Subcutaneous abdominal adipose tissue (tissue), 5 donors: ENCODE measurements around the gene IFNW1.
"Not testable (repeated sequence)": the region's sequence is repeated elsewhere in the genome, so short reads cannot be mapped to it uniquely, and the experiment has no call there.

Experiments used
- H3K27ac ChIP-seq: one replicate; pipeline ENCODE4 v1.7.0; 2013; ENCODE audit warnings: low read depth, mild to moderate bottlenecking, inconsistent platforms, low read length, moderate library complexity
- H3K27me3 ChIP-seq, 5 donors: one replicate each; pipeline ENCODE4 v1.7.0; 2013; ENCODE audit warnings: low read length in 5 of 5, inconsistent platforms in 1 of 5; ENCODE audit not compliant: control insufficient read depth in 5 of 5, insufficient read depth in 4 of 5
- H3K36me3 ChIP-seq, 5 donors: one replicate each; pipeline ENCODE4 v1.7.0; 2013; ENCODE audit warnings: low read length in 5 of 5; ENCODE audit not compliant: control insufficient read depth in 5 of 5, insufficient read depth in 5 of 5
- H3K4me1 ChIP-seq, 5 donors: one replicate each; pipeline ENCODE4 v1.7.0; 2013; ENCODE audit warnings: low read length in 5 of 5, mild to moderate bottlenecking in 3 of 5, moderate library complexity in 1 of 5; ENCODE audit not compliant: control insufficient read depth in 5 of 5, insufficient read depth in 5 of 5
- H3K4me3 ChIP-seq, 5 donors: one replicate each; pipeline ENCODE4 v1.7.0; 2013; ENCODE audit warnings: low read length in 5 of 5, low read depth in 1 of 5
- H3K9ac ChIP-seq, 5 donors: one replicate each; pipeline ENCODE4 v1.7.0; 2013; ENCODE audit warnings: low read length in 5 of 5, mild to moderate bottlenecking in 4 of 5, moderate library complexity in 3 of 5
- H3K9me3 ChIP-seq, 5 donors: one replicate each; pipeline ENCODE4 v1.7.0; 2013; ENCODE audit warnings: low read length in 5 of 5; ENCODE audit not compliant: control insufficient read depth in 5 of 5
- donor health status: healthy.
- donor health status: healthy.
- donor health status: healthy.
- donor health status: healthy.
- donor health status: healthy.

The IFNW1 gene

DNA sequence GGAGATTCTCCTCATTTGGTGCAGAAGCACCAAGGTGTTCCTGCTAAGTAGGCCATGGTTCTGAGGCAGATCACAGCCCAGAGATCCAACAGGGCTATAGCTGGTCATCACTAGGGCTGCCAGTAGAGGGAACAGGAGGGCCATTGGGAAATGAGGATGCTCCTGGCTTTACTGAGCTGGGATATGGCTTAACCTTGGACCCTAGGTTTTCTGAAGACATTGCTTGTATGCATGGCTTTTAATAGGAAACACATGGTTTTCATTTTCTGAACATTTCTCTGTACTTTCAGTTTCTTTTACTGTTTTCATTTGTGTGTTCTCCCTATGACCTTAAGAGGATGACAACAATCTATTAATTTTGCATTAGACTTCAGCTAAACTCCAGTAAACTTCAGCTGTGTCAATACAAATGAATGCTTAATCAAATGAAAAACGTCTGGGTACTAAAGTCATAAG, at the start of gene IFNW1:
IFNW1 (minus strand) TSS at position 406 of the 456 bp plus-strand sequence; CDS start at position 144, 262 bp downstream.
- Histone ChIP-seq H3K4me3 (no peak within 1 kb of the TSS), H3K27me3 (no peaks in the 10 kb centered on the region), H3K36me3 (no peaks in the 10 kb centered on the region), H3K4me1 (peaks cover 0 to 16% (median 0%) of the 10 kb centered on the region in 5 donors), H3K9me3 (no peaks in the 10 kb centered on the region), H3K9ac (no peak within 1 kb of the TSS), H3K27ac (no peak within 1 kb of the TSS)

DNA sequence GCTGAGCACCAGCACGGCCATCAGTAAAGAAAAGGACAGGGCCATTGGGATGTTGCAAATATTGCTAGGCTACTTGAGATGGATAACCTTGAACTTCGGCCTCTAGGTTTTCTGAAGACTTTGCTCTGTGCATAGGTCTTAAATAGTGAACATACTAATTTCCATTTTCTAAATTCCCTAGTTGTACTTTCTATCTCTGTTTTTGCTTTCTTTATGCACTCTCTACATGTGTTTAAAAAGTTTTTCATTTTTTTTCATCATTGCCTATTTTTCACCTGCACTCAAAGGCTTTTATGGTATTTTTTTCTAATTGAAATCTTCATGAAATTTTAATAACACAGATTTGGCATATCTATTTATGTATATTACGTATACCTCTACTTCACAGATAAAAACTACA, 45.9 kb upstream of the IFNW1 start, which contains the start of gene IFNA4:
IFNA4 (minus strand) TSS at position 101 of the 400 bp plus-strand sequence; CDS start at position 45, 56 bp downstream.
- not testable (repeated sequence) for H3K9ac ChIP-seq, H3K36me3 ChIP-seq, H3K27me3 ChIP-seq, H3K4me1 ChIP-seq, H3K27ac ChIP-seq, H3K4me3 ChIP-seq, H3K9me3 ChIP-seq

DNA sequence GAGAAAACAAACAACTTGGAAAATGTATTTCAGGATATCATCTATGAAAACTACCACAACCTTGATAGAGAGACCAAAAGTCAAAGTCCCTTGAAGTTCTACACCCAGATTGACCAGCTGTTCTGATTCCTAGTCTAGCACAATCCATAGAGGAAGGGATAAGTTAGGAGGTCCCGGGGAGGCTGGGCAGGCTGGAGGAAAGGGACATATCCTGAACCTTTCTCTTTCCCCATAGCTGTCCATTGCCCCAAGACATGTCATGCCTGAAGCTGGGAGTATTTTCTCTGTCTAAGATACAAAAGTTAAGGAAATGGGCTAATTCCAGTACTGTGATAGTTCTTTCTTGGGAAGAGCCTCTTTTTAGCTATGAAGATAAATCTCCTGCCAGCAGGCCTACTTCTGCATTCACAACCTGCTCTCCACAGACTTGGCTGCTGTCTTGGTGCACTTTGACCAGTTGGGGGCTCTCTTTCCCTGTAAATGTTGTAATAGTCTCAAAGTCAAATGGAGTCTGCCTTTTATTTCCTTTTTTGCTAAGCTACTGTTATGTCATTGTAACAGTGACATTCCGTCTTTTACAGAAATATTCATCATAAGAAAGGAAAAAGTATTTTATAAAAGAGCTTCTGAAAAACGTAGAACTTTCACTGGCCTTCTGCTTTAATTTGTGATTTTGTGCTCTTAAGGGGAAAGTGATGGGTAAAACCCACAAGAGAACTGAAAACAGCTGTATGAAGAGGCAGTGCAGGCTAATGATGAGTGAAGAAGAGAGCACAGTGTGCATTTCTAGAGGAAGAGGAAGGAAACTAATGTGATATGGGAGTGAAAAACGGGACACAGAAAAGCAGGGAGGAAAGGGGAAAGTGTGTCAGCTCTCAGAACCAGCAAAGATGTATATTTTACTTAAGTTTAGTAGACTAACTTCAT, 41.4 kb upstream of the IFNW1 start:
- not testable (repeated sequence) for H3K4me1 ChIP-seq, H3K9me3 ChIP-seq, H3K9ac ChIP-seq, H3K4me3 ChIP-seq, H3K27ac ChIP-seq, H3K36me3 ChIP-seq, H3K27me3 ChIP-seq

DNA sequence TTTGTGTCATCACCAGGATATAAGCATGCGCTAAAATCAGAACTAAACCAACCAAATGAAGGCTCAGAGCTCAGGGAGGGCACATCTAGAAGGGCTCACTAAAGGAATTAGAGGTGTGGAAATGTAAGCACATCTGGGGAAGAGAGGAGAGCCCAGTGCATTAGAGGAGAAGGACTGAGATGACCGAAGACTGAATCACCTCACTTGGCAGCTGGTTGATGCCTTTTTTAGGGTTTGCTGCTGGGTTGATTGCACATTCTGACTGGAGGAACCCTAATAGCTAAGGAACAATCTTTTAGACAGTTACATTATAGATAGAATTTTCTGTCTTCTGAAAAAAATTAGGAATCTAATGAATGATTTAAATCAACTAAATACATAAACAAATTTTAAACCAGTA, 33.0 kb upstream of the IFNW1 start:
- no peaks in the 10 kb centered on the region for H3K9me3 ChIP-seq
- no peak overlapping the region for H3K4me3 ChIP-seq
- no peak overlapping the region for H3K9ac ChIP-seq
- no peaks in the 10 kb centered on the region for H3K4me1 ChIP-seq
- H3K27me3 ChIP-seq = no peaks in the 10 kb centered on the region
- no peak overlapping the region for H3K27ac ChIP-seq
- H3K36me3 ChIP-seq = no peaks in the 10 kb centered on the region

DNA sequence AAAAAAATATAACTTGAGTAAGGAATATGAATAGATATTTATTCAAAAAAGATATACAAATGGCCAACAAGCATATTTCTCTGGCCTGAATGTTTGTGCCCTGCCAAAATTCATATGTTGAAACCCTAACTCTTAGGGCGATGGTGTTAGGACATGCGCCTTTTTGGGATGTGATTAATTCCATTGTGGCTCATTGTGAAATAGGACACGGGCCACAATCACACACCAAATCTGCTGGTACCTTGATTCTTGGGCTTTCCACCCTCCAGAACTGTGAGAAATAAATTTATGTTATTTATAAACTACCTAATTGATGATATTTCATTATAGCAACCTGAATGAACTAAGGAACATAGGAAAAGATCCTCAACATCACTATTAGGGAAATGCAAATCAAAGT, 30.5 kb upstream of the IFNW1 start:
- H3K27ac ChIP-seq = no peak overlapping the region

DNA sequence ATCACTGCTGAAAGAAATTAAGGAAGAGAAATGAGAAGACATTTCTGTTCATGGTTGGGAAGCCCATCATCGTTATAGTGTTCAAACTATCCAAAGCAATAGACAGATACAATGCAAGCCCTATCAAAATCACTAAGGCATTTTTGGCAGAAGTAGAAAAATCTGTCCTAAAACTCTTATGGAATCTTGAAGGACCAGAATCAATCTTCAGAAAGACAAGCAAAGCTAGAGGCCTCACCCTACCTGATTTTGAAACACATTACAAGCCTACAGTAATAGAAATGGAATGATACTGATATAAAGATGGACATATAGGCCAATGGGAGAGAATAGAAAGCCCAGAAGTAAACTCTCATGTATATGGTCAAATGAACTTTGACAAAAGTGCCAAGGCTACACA, 29.7 kb upstream of the IFNW1 start:
- no peak overlapping the region for H3K9ac ChIP-seq
- no peaks in the 10 kb centered on the region for H3K27me3 ChIP-seq
- no peak overlapping the region for H3K27ac ChIP-seq
- no peak overlapping the region for H3K4me3 ChIP-seq
- H3K36me3 ChIP-seq = no peaks in the 10 kb centered on the region
- H3K9me3 ChIP-seq = no peaks in the 10 kb centered on the region
- no peaks in the 10 kb centered on the region for H3K4me1 ChIP-seq

More for the DNA sequence above, 30.5 kb upstream of the IFNW1 start:
- Histone ChIP-seq H3K4me1 (no peaks in the 10 kb centered on the region), H3K4me3 (no peak overlapping the region), H3K9me3 (no peaks in the 10 kb centered on the region), H3K36me3 (no peaks in the 10 kb centered on the region), H3K27me3 (no peaks in the 10 kb centered on the region), H3K9ac (no peak overlapping the region)

DNA sequence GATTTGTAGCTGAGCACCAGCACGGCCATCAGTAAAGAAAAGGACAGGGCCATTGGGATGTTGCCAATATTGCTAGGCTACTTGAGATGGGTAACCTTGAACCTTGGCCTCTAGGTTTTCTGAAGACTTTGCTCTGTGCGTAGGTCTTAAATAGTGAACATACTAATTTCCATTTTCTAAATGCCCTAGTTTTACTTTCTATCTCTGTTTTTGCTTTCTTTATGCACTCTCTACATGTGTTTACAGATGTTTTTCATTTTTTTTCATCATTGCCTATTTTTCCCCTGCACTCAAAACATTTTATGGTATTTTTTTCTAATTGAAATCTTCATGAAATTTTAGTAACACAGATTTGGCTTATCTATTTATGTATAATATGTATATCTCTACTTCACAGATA, 24.9 kb upstream of the IFNW1 start, which contains the start of gene IFNA21:
IFNA21 (minus strand) TSS at position 101 of the 400 bp plus-strand sequence; CDS start at position 53, 48 bp downstream.
- H3K27ac ChIP-seq, H3K36me3 ChIP-seq, H3K4me3 ChIP-seq, H3K27me3 ChIP-seq, H3K9ac ChIP-seq, H3K9me3 ChIP-seq, H3K4me1 ChIP-seq: not testable (repeated sequence)

DNA sequence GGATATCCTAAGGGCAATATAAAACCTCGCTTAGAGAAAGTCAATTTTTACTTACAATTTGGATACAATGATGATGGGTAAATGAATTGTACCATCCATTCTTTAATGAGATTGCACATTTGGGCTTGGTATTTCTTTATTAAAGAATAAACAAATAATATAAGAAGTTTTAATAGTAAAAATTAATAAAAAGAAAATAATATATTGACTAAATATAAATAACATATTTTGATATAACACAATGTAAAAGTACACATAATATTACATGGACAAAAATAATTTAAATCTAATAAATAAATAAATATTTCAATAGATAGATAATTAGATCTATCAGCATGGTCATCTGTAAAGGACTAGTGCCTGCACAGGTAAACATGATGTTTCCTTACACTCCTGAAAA, 23.9 kb upstream of the IFNW1 start:
- H3K4me1 ChIP-seq = no peaks in the 10 kb centered on the region
- H3K36me3 ChIP-seq = no peaks in the 10 kb centered on the region
- H3K4me3 ChIP-seq = no peak overlapping the region
- no peak overlapping the region for H3K27ac ChIP-seq
- H3K9ac ChIP-seq = no peak overlapping the region
- no peaks in the 10 kb centered on the region for H3K9me3 ChIP-seq
- H3K27me3 ChIP-seq = no peaks in the 10 kb centered on the region

DNA sequence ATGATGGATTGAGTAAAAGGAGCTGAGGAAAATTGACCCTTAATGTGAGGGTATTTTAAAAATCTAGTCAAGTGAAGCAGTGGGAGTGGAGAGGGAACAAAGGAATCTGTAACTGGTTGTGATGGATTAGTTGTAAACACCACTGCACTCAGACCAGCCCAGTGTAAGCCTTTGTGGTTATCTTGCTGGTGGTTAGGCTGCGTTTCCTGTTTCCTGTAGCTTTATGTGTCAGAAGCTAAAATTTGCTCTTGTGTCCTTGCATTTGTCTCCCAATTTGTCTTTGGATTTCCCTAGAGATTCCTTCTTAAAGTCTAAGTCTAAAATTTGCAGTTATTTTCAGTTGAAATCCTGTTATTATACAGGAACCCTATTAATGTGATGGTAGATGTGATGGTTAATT, 18.5 kb upstream of the IFNW1 start:
- Histone ChIP-seq H3K9ac (no peak overlapping the region), H3K4me3 (no peak overlapping the region), H3K36me3 (no peaks in the 10 kb centered on the region), H3K27me3 (no peaks in the 10 kb centered on the region), H3K4me1 (peaks cover 0 to 5% (median 0%) of the 10 kb centered on the region in 5 donors), H3K27ac (no peak overlapping the region), H3K9me3 (no peaks in the 10 kb centered on the region)

DNA sequence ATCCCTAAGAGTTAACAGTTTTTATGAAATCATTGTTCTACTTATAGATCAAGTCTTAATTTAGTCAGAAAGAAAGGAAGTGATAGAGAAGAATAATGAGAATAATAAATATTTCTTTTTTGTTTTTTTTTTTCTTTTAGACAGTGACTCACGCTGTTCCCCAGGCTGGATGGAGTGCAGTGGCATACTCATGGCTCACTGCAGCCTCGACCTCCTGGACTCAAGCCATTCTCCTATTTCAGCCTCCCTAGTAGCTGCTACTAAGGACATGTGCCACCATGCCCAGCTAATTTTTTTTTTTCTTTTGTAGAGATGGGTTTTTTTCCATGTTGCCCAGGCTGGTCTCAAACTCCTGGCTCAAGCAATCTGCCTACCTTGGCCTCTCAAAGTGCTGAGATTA, 13.9 kb upstream of the IFNW1 start:
- peaks cover 3 to 14% (median 12%) of the 10 kb centered on the region in 5 donors for H3K4me1 ChIP-seq
- no peak overlapping the region for H3K27ac ChIP-seq
- no peak overlapping the region for H3K4me3 ChIP-seq
- H3K9me3 ChIP-seq = no peaks in the 10 kb centered on the region
- no peaks in the 10 kb centered on the region for H3K36me3 ChIP-seq
- H3K27me3 ChIP-seq = no peaks in the 10 kb centered on the region
- no peak overlapping the region for H3K9ac ChIP-seq
